ENCODE data around the gene GOPC. TPM values are rescaled to one million over a fixed set of nuclear protein-coding genes. Genes with fewer than 3 reads are reported as not detected.
"Not testable (repeated sequence)": the region's sequence is repeated elsewhere in the genome, so short reads cannot be mapped to it uniquely, and the experiment has no call there.

GOPC gene
- total RNA-seq, 2 donors from 2014 or later: 19.8 to 20.5 TPM

GRCh38 chr6:117531809-117532725, 70.2 kb downstream of the GOPC start:
- DNase-seq (ENCODE audit: low spot score): no peak
- intact Hi-C loops (cut with DNase I): no loop called here

DNA sequence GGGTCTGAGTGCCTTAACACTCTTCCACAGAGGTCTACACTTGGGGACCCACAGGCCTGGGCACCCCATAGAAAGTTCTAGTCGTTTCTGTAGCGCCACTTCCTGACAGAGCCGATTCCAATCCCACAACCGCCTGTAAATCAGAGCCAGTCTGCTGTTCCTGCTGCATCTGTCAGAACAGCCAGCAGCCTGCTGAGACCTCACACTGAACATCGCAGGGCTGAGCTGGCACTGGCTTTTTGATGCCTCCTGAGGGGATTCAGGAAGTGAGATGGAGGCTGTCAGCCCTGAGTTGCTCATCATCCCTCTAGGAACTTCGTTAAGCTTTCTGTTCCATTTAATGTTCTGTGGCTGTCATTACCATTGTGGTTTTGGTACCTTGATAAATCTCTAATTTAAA, 71.0 kb downstream of the GOPC start:
- DNase-seq (ENCODE audit: low spot score): no peak
- intact Hi-C loops (cut with DNase I): no loop called here

DNA sequence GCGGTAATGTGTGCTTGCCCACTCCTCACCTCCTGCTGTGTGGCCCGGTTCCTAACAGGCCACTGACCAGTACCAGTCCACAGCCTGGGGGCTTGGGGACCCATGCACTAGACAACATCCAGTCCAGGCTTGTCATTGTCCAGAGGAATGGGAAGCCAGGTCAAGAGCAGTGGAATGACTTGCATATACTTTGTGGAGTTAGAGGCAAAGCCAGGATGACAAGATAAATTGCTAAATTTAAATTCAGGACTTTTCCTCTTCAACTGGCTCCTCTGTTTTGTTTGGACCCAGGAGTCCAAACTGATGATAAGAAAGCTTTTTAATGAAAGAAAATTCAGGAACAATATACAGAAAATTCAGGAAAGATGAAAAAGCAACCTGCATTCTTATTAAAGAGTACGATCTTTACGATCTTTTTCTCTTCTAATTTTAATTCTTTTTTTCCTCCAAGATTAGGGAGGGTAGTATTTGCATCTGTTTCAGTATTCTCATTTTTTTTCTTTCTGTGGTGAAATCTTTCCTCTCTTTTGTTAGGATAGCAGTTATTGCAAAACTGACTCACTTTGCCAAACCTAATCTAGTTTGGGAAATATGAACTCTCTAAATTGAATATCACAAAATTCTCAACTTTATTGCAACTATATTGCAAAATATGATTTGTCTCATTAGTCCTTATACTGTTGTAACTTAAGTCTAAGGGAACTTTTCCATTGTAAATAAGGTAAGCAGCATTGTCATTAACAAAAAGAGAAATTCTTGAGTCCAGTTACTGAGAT, 71.7 kb downstream of the GOPC start:
- intact Hi-C loops (cut with DNase I): no loop called here

GRCh38 chr6:117525607-117526006, 76.7 kb downstream of the GOPC start:
- intact Hi-C loops (cut with DNase I): no loop called here
- no peak for DNase-seq (ENCODE audit: low spot score)

More for the DNA sequence above, 71.7 kb downstream of the GOPC start:
- DNase-seq (ENCODE audit: low spot score): no peak

GRCh38 chr6:117521791-117522502, 80.4 kb downstream of the GOPC start:
- DNase-seq (ENCODE audit: low spot score): no peak
- intact Hi-C loops (cut with DNase I): no loop called here

DNA sequence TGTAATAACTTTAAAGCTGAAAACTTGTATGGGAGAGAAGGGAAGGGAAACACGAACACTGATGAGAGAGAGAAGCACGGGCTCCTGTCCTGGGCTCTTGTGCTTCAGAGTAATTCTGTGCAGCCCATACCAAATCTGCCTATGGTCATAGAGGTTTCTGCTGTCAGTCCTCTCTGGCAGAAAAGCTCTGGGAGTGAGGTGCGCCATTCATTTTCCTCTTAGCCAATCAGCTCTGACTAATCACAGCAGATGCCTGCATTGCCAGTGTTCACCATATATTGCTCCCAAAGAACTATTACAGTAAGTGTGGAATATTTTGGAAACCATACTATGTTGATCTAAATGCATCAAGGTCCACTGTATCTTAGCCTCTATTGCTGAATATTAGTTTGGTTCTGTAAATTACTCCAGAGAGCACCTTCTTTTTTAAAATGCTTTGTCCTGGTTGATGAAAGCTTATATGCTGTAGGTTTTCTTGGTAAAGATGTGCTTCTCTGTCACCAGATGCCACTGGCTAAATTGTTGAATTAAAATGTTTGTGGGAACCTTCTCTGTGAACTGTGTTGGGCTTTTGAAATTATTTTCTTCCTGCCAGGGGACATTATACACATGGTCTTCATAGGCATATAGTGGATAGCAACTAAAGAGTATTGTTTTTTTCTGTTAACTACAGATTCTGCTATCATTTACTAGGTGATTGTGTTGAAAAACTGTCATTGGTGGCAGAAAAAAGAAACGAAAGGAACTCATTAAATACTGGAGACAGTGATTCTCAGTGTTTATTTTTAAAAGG, 81.5 kb downstream of the GOPC start:
- DNase-seq (ENCODE audit: low spot score): no peak
- intact Hi-C loops (cut with DNase I): no loop called here

DNA sequence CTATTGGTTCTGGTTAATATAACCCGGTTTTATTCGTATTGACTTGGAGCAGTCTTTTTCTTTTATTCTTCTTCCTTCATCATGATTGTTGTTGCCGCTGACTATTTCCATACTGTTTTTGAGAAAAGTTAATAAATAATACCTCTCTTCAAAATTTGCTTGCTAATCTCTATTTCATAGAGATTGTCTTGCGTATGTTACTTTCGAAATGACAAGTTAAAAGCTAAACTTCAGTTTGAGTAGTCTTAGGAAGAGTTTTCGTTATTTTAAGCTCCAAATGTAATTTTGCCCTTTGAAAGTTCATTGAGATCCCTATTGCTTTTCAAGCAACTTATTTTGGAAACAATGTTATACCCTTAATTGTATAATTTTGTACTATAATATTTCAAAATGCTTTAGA, 83.4 kb downstream of the GOPC start:
- DNase-seq (ENCODE audit: low spot score): no peak
- intact Hi-C loops (cut with DNase I): no loop called here

DNA sequence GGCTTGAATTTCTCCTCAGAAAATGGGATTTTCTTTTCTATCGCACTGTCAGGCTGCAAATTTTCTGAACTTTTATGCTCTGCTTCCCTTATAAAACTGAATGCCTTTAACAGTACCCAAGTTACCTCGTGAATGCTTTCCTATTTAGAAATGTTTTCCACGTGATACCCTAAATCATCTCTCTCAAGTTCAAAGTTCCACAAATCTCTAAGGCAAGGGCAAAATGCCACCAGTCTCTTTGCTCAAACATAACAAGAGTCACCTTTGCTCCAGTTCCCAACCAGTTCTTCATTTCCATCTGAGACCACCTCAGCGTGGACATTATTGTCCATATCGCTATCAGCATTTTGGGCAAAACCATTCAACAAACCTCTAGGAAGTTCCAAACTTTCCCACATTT, 84.3 kb downstream of the GOPC start:
- intact Hi-C loops (cut with DNase I); DNase-seq (ENCODE audit: low spot score): not testable (repeated sequence)

DNA sequence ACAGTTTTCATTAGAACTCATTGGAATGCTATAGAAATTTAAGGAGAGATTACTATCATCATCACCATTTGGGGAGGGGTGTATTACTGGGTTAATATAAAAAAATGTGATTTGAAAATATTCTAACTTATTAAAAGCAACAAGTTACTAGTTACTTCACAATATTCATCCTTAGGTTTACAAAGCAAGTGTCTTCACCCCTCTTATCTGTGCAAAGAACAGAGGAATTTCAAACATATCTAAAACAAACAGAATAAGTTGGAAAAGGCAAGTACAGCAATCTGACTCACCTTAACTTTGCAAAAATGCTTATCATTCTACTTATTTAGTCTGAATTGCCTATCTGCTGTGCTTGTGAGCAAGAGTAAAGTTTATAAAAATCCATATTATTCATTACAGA, 87.0 kb downstream of the GOPC start:
- intact Hi-C loops (cut with DNase I): no loop called here
- no peak for DNase-seq (ENCODE audit: low spot score)

DNA sequence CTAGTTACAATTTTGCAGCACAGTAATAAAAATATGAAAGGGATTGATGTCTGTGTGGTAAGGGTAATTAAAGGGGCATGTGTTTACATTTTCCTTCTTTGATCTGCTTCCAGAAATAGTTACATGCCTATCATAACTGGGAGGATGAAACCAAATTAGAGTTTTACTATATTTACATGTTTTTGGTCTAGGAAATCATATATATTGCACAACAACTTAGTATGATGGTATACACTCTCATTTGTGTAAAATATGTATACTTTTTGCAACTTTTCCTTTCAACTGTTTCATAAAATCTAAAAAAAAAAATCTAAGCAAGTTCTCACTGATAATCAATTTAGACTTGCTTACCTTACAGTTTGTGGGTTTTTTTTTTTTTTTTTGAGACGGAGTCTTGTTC, 87.7 kb downstream of the GOPC start:
- intact Hi-C loops (cut with DNase I): no loop called here
- DNase-seq (ENCODE audit: low spot score): no peak

DNA sequence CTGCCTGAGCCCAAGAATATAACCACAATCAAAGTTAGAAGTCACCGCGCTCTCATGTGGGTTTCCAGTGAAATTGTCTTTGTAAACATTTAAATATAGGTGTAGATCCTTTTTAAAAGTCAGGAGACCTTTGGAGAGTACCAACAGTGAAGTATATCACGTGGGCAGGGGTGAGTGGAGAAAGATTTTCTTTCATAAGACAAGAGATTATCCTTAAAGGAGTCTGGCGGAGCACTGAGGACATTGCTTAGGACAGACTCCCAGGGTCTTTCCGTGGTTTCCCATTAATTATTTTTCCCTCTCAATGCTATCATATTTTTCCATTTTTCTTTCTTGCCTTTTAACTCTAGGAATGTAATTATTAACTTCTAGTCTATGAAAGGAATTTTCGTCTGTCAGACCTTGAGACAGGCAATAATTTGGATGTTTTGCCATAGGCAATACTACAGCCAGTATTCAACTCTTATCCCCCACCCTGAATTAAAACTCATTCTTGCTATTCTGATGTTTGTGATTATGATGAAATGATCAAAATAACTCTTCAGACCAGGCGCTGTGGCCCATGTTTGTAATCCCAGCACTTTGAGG, 88.4 kb downstream of the GOPC start:
- DNase-seq (ENCODE audit: low spot score): no peak
- intact Hi-C loops (cut with DNase I): no loop called here

DNA sequence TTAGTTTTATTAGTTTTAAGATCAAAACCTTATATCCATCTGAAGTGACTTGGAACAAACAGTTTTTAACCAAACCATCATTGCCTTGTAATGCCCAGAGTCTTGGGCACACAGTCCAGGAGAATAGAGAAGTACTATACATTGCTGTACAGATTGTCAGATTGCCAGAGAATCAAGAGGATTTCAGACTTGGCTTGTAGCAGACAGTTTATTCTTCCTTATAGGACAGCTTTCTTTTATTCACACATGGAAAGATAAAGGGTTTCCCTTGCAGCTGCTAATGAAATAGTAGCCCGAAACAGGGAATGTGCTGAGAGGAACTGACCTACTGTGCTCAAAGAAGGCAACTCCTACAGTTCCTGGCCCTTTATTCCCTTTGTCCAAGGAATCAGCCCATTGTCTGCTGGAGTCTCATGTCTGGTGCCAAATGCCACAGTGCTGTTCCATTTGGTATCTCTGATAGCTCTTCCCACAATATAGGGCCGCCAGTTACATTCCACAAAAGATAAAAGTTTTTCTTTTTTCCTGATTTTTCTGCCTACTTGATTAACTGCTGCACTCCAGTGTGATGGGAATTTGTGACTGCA, 89.2 kb downstream of the GOPC start:
- intact Hi-C loops (cut with DNase I): no loop called here
- DNase-seq (ENCODE audit: low spot score): no peak

DNA sequence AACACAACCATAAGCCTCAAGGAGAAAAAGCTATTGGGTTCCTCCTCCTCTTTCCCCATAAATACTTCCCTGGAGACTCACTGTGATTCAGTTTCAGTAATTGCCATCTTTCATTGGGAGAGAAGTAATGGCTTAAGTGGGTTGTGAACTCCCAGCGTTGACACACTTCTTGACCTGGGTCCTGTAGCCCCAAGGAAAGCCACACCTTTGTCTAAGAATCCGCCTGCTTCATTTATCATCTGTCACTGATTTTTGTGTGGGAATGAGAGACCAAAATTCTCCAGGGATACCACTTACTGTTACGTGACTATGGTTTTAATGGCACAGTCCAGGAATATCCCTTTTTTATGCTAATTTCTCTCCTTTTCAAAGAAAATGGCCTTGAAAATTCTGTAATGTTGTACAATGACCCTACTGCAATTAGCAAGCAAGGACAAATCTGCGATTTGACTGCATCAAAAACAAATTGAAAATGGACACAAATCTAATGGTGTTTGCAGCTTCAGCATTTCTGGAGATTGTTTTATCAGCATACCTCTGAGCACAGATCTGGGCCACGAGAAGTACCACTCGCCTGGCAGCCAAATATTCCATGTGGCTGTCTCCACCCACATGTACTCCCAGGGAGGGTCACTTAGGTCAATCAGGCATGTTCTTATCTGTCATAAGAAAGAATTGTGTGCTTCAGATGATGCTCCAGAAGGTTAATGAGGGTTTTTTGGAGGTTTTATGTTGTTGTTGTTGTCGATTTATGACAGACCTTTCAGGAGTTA, 90.1 kb downstream of the GOPC start:
- intact Hi-C loops (cut with DNase I): no loop called here

More for the DNA sequence above, 90.1 kb downstream of the GOPC start:
- DNase-seq (ENCODE audit: low spot score): no peak

Other genes with a start within 250 kb of the GOPC start
- gene ROS1, start 176.6 kb downstream of the GOPC start, total RNA-seq: under 1 TPM in 1 of 2 donors, not detected in 1; 0.14 TPM
- gene DCBLD1, start 119.8 kb downstream of the GOPC start, total RNA-seq: 1 to 10 TPM; 6.2 to 7.6 TPM
- 10 to 100 TPM; 36.3 to 42.8 TPM for gene NUS1, start 73.0 kb upstream of the GOPC start, total RNA-seq